MCF 10A (cell line): ENCODE measurements around the gene DUSP22. TPM values are rescaled to one million over a fixed set of nuclear protein-coding genes. Genes with fewer than 3 reads are reported as not detected.
A peak's percentile ranks its signal among the peaks of the same experiment; 100 is the strongest.

Experiments used
- BruUV-seq: library from RNA; stranded (reverse); fragments of 400-500 nt; replicated peaks from 2 replicates; lab custom pipeline; 2021; lab: Mats Ljungman, UMichigan
- CTCF ChIA-PET: fragments of 300-600 bp; sonication (Branson Sonifier 250); formaldehyde crosslinking; extraction: SDS; loops from one replicate; lab custom pipeline; 2021; ENCODE audit warnings: antibody characterized with exemption, inconsistent platforms; lab: Yijun Ruan, JAX
- POLR2A ChIA-PET: fragments of 300-600, 350-650 bp; sonication (Branson Sonifier 250); formaldehyde crosslinking; extraction: SDS; loops from one replicate; lab custom pipeline; 2020; ENCODE audit warnings: antibody characterized with exemption, inconsistent platforms; lab: Yijun Ruan, JAX
- DNase-seq: peaks from one replicate; pipeline ENCODE4 v3.0.0-alpha.2; 2018; ENCODE audit not compliant: unreplicated experiment
- H3K27ac Mint-ChIP-seq: one replicate; pipeline ENCODE4 v1.8.0; 2022; ENCODE audit warnings: mild to moderate bottlenecking, low read depth, mixed read lengths; ENCODE audit not compliant: unreplicated experiment
- H3K27me3 Mint-ChIP-seq: one replicate; pipeline ENCODE4 v1.8.0; 2022; ENCODE audit warnings: mixed read lengths; ENCODE audit not compliant: insufficient read depth, unreplicated experiment
- H3K36me3 Mint-ChIP-seq: one replicate; pipeline ENCODE4 v1.8.0; 2022; ENCODE audit warnings: mild to moderate bottlenecking, moderate library complexity, mixed read lengths; ENCODE audit not compliant: insufficient read depth, unreplicated experiment
- H3K4me1 Mint-ChIP-seq: one replicate; pipeline ENCODE4 v1.8.0; 2022; ENCODE audit warnings: mixed read lengths; ENCODE audit not compliant: insufficient read depth, unreplicated experiment
- H3K4me3 Mint-ChIP-seq: one replicate; pipeline ENCODE4 v1.8.0; 2022; ENCODE audit warnings: mild to moderate bottlenecking, moderate library complexity, mixed read lengths; ENCODE audit not compliant: unreplicated experiment
- H3K9me3 Mint-ChIP-seq: one replicate; pipeline ENCODE4 v1.8.0; 2022; ENCODE audit warnings: mixed read lengths; ENCODE audit not compliant: unreplicated experiment
- intact Hi-C: fragments of 100-400 bp; cut with micrococcal nuclease; formaldehyde crosslinking; loops from 2 replicates; pipeline ENCODE4 v1.14.1; 2022
- total RNA-seq: library from RNA; stranded (reverse); gene quantifications from 2 replicates; pipeline ENCODE4 v1.2.3, GENCODE V29; 2022
- TF ChIP-seq, protein P1 (sequence below): fragments of 200-600 bp; IDR thresholded peaks from one replicate; pipeline ENCODE4 v1.8.0; 2022; ENCODE audit warnings: antibody characterized with exemption, mild to moderate bottlenecking; ENCODE audit not compliant: unreplicated experiment

The DUSP22 gene
- total RNA-seq, 1 experiment from 2014 or later = 29.4 TPM

DNA sequence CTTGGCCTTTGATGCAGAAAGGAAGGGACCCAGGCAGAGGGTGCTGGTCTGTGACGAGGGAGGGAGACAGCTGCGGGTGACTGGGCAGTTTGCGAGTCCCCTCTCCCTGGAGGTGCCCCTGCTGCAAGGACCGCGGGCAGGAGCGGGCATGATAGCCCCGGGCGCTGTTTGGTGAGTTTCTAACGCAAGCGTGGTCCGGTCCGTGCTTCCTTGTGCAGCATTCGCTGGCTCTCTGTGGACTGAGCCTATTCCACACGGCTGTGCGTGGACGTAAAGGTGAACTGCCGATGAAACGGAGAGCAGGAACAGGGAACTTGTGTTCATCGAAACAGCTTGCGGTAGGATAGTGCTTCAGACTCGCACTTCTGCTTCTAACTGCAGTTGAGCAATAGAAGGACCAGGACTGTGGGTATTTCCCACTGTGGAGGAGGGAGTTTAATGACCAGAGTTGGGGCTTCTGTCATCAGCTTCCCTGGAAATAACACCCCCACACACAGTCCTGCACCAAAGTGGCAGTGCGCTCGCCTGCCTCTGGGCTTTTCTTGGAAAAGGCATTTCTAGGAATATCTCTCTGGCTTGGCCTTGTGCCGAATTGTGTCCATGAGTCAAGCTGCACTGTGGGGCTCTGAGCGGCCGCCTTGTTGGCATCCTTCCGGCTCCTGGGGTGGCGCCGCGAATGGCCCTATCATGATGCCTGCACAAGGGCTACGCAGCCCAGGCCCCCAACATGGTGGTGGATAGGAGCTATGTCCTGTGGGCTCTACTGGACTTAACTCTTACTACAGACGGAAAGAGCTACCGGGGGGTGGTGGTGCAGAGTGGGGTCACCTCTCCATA, 48.9 kb downstream of the DUSP22 start:
- intact Hi-C loops = no loop called here
- no peak overlapping the region for H3K27ac Mint-ChIP-seq
- peak; percentile 47 for DNase-seq
- H3K36me3 Mint-ChIP-seq = peaks cover 14% of the 10 kb centered on the region
- no peaks in the 10 kb centered on the region for H3K27me3 Mint-ChIP-seq
- POLR2A ChIA-PET = interaction anchor here (0.5 kb wide), 1 partner anchor 400 kb away, joined by 3 read pairs; no protein-coding TSS in a partner anchor
- H3K9me3 Mint-ChIP-seq = no peaks in the 10 kb centered on the region
- CTCF ChIA-PET = interaction anchor here (0.9 to 1.4 kb wide), 2 partner anchors 16 to 153 kb away, joined by 3 to 4 read pairs; no protein-coding TSS in a partner anchor
- H3K4me1 Mint-ChIP-seq = no peaks in the 10 kb centered on the region
- no TSS peak for BruUV-seq
- TF ChIP-seq, protein P1, sequence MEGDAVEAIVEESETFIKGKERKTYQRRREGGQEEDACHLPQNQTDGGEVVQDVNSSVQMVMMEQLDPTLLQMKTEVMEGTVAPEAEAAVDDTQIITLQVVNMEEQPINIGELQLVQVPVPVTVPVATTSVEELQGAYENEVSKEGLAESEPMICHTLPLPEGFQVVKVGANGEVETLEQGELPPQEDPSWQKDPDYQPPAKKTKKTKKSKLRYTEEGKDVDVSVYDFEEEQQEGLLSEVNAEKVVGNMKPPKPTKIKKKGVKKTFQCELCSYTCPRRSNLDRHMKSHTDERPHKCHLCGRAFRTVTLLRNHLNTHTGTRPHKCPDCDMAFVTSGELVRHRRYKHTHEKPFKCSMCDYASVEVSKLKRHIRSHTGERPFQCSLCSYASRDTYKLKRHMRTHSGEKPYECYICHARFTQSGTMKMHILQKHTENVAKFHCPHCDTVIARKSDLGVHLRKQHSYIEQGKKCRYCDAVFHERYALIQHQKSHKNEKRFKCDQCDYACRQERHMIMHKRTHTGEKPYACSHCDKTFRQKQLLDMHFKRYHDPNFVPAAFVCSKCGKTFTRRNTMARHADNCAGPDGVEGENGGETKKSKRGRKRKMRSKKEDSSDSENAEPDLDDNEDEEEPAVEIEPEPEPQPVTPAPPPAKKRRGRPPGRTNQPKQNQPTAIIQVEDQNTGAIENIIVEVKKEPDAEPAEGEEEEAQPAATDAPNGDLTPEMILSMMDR = no peak
- H3K4me3 Mint-ChIP-seq = no peak overlapping the region

DNA sequence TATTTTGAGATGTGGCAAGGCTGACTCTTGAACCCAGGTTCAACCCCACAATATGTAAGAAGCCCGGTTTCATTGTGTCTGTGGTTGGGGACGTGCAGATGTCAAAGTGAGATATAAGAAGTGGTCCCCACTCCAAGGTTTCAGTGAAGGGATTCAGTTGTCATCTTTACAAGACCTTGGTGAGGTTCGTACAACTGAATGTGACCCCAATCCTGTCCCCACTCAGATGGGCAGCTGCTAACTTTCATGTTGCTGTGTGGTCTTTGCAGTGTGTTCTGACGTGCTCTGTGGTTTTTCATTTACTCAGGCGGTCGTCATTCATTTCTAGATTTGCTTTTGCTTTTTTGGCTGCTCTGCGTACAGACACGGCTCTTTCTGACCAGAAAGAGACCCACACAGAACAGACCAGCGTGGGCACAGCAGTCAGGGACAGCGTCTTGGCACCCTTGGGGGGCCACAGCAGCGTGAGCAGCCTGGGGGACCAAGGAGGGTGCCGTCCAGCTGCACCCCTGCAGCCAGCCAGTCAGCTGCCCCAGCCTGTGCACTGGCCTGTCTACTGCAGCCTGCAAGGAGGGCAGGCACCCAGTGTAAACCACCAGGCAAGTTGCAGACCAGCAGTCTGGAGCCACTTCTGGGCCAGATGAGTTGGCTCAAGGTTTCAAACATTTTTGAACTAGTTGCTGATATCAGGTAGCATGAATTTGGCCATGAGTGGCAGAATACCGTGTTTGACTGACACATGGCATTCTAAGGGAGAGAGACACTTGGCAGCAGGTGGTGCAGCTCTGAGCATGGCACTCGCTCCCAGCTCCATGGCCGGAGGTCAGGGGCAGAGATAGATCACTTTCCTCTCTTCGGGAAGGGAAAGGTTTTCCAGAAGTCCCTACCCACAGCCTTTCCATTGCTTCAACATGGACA, 49.9 kb downstream of the DUSP22 start:
- intact Hi-C loops = no loop called here
- no peak overlapping the region for H3K27ac Mint-ChIP-seq
- ChIA-PET CTCF (interaction anchor here (0.9 kb wide), 1 partner anchor 15 kb away, joined by 3 read pairs; no protein-coding TSS in a partner anchor), POLR2A (interaction anchor here (0.6 kb wide), 1 partner anchor 917 kb away, joined by 3 read pairs; no protein-coding TSS in a partner anchor)
- no peaks in the 10 kb centered on the region for H3K4me1 Mint-ChIP-seq
- TF ChIP-seq, protein P1 = no peak
- H3K36me3 Mint-ChIP-seq = peaks cover 17% of the 10 kb centered on the region
- DNase-seq = no peak
- no TSS peak for BruUV-seq
- no peaks in the 10 kb centered on the region for H3K9me3 Mint-ChIP-seq
- H3K27me3 Mint-ChIP-seq = no peaks in the 10 kb centered on the region
- no peak overlapping the region for H3K4me3 Mint-ChIP-seq

DNA sequence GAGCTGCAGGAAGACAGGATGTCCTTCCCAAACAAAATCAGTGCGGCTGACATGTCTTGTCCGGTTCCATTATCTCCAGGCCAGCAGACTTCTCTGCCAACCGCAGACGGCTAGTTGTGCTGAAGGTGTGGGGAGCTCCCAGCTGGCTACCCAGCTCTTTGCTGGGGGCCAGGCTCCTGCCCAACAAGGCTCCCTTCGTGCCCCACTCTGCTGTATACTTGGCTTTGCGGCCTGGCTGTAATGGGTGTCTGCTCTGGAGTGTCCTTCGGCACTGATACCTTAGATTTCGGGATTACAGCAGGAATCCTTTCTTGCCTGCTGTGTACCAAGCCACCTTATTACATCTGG, 50.5 kb downstream of the DUSP22 start:
- no peak for DNase-seq
- Mint-ChIP-seq H3K4me3 (no peak overlapping the region), H3K36me3 (peaks cover 17% of the 10 kb centered on the region), H3K27ac (no peak overlapping the region), H3K27me3 (no peaks in the 10 kb centered on the region), H3K4me1 (no peaks in the 10 kb centered on the region), H3K9me3 (no peaks in the 10 kb centered on the region)
- intact Hi-C loops = no loop called here
- TF ChIP-seq, protein P1 = no peak
- ChIA-PET POLR2A (no interaction called here), CTCF (no interaction called here)
- BruUV-seq = no TSS peak
